ENCODE measurements around the gene MTCL3.

Gene MTCL3

GRCh38 chr6:127452803-127453202 lies 66.3 kb downstream of the MTCL3 start:
- TF ChIP-seq, protein P1, sequence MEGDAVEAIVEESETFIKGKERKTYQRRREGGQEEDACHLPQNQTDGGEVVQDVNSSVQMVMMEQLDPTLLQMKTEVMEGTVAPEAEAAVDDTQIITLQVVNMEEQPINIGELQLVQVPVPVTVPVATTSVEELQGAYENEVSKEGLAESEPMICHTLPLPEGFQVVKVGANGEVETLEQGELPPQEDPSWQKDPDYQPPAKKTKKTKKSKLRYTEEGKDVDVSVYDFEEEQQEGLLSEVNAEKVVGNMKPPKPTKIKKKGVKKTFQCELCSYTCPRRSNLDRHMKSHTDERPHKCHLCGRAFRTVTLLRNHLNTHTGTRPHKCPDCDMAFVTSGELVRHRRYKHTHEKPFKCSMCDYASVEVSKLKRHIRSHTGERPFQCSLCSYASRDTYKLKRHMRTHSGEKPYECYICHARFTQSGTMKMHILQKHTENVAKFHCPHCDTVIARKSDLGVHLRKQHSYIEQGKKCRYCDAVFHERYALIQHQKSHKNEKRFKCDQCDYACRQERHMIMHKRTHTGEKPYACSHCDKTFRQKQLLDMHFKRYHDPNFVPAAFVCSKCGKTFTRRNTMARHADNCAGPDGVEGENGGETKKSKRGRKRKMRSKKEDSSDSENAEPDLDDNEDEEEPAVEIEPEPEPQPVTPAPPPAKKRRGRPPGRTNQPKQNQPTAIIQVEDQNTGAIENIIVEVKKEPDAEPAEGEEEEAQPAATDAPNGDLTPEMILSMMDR (conservative IDR thresholded peaks at IDR 0.05), result no peak
- TF ChIP-seq ZFX (IDR thresholded peaks at IDR 0.05), result no peak
- H3K27ac ChIP-seq, result no peak overlapping the region

DNA sequence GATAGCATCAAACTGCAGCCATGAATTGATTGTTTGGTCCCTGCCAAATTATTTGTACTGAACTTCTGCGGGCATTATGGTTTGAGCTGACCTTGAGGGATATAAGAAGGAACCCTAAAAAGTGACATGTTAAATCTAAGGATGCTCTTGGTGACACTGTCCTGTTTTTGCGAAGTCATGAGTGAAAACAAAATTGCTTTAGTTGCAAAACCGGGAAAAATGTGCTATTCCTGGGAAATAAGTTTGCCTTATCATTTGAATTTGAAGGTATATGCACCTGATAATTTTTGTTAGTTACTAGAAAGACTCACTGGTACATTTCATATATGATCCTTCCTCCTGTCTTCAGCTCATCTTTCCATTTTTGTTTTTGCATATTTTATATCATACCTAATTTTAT lies 67.7 kb downstream of the MTCL3 start:
- no peak overlapping the region for H3K27ac ChIP-seq
- TF ChIP-seq ZFX (IDR thresholded peaks at IDR 0.05), result no peak
- TF ChIP-seq, protein P1 (conservative IDR thresholded peaks at IDR 0.05), result no peak

DNA sequence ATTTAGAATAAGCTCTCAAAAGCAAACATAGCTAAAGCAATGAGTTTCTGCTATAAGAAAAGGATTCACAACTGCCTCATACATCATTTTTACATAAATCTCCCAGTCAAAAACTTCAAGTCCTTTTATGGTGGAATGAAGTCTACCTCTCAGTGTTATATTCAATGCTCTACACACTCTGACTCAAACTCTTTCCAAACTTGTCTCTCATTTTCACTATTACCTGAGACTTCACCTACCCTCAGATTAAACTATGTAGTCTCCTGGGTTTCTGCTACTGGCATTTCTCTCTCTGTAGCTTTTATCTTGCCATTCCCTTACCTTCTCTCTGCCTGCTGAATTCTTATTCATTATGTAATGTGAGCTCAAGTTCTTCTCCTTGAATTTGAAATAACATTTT lies 71.4 kb downstream of the MTCL3 start:
- no peak overlapping the region for H3K27ac ChIP-seq
- TF ChIP-seq, protein P1 (conservative IDR thresholded peaks at IDR 0.05), result no peak
- TF ChIP-seq ZFX (IDR thresholded peaks at IDR 0.05), result no peak

GRCh38 chr6:127446356-127446755 lies 72.8 kb downstream of the MTCL3 start:
- TF ChIP-seq, protein P1 (conservative IDR thresholded peaks at IDR 0.05), result no peak
- no peak for TF ChIP-seq ZFX (IDR thresholded peaks at IDR 0.05)

GRCh38 chr6:127441881-127442280 lies 77.3 kb downstream of the MTCL3 start:
- no peak overlapping the region for H3K27ac ChIP-seq
- no peak for TF ChIP-seq ZFX (IDR thresholded peaks at IDR 0.05)
- TF ChIP-seq, protein P1 (conservative IDR thresholded peaks at IDR 0.05), result no peak

More at GRCh38 chr6:127446356-127446755, 72.8 kb downstream of the MTCL3 start:
- no peak overlapping the region for H3K27ac ChIP-seq

DNA sequence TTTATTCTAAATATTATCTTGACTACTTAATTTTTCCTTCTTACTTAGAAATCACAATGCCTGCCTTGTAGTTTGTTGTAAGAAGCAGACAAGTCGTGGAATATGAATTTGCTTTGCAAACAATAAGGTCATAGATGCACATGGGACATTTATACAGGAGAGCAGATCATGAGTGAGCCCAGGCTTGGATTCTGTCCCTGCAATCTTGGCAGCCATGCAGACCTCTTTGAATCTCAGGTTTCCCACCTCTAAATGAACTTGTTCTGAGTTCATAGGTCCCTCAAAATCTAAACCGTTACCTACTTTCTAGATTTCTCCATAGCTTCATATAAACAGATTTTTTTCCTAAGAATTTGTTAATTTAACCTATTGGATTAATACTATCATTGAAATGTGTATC lies 79.4 kb downstream of the MTCL3 start:
- no peak for TF ChIP-seq ZFX (IDR thresholded peaks at IDR 0.05)
- TF ChIP-seq, protein P1 (conservative IDR thresholded peaks at IDR 0.05), result no peak
- no peak overlapping the region for H3K27ac ChIP-seq

DNA sequence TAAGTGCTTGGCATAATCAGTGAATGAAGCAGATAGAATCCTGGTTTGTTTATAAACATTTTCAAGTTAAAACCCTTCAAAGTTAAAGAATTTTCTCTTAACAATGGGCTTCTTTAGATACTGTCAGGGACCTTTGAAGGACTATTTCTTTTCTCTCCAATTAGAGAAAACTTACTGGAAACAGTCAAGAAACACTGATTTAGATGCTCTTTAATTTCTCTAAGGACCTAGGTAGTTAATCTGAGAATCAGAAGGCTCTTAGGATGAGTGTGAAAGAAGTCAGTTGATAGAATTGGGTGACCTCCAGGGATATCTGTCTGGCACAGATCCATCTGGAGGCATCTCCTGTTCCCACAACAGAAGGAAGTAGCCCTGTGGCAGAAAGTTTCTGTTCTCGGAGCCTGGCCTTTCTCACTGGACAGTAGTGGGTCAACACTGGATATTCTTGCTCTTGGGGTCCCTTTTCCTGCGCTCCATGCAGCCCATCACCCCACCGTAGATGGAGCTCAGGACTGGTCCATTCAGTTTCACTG lies 82.5 kb downstream of the MTCL3 start:
- H3K27ac ChIP-seq, result no peak overlapping the region
- TF ChIP-seq, protein P1 (conservative IDR thresholded peaks at IDR 0.05), result no peak
- no peak for TF ChIP-seq ZFX (IDR thresholded peaks at IDR 0.05)
